ENCODE data around the gene UBE2H. TPM values are rescaled to one million over a fixed set of nuclear protein-coding genes. Genes with fewer than 3 reads are reported as not detected.

UBE2H gene
- total RNA-seq, 1 donor from 2014 or later = 99.1 TPM

GRCh38 chr7:129926618-129927017 lies 26.1 kb downstream of the UBE2H start:
- Mint-ChIP-seq H3K27ac (peak overlapping the region; percentile 23), H3K4me3 (ENCODE audit: low read depth) (no peak overlapping the region), H3K36me3 (ENCODE audit: insufficient read depth) (peaks cover 19% of the 10 kb centered on the region), H3K27me3 (no peaks in the 10 kb centered on the region), H3K9me3 (ENCODE audit: low read depth) (no peaks in the 10 kb centered on the region), H3K4me1 (ENCODE audit: low read depth) (peaks cover 8% of the 10 kb centered on the region)
- no peak for TF ChIP-seq CTCF (IDR thresholded peaks at IDR 0.05; ENCODE audit: unreplicated experiment)
- DNase-seq (ENCODE audit: low spot score, unreplicated experiment) = no peak

GRCh38 chr7:129925416-129926002 lies 27.3 kb downstream of the UBE2H start:
- no peak for DNase-seq (ENCODE audit: low spot score, unreplicated experiment)
- Mint-ChIP-seq H3K4me1 (ENCODE audit: low read depth) (peaks cover 10% of the 10 kb centered on the region), H3K27ac (peak overlapping the region; percentile 59), H3K27me3 (no peaks in the 10 kb centered on the region), H3K4me3 (ENCODE audit: low read depth) (no peak overlapping the region), H3K9me3 (ENCODE audit: low read depth) (no peaks in the 10 kb centered on the region), H3K36me3 (ENCODE audit: insufficient read depth) (peaks cover 21% of the 10 kb centered on the region)
- no peak for TF ChIP-seq CTCF (IDR thresholded peaks at IDR 0.05; ENCODE audit: unreplicated experiment)

GRCh38 chr7:129924602-129925001 lies 28.2 kb downstream of the UBE2H start:
- Mint-ChIP-seq H3K9me3 (ENCODE audit: low read depth) (no peaks in the 10 kb centered on the region), H3K4me3 (ENCODE audit: low read depth) (no peak overlapping the region), H3K27me3 (no peaks in the 10 kb centered on the region), H3K4me1 (ENCODE audit: low read depth) (peaks cover 10% of the 10 kb centered on the region), H3K27ac (no peak overlapping the region), H3K36me3 (ENCODE audit: insufficient read depth) (peaks cover 21% of the 10 kb centered on the region)
- DNase-seq (ENCODE audit: low spot score, unreplicated experiment) = no peak
- TF ChIP-seq CTCF (IDR thresholded peaks at IDR 0.05; ENCODE audit: unreplicated experiment) = no peak

GRCh38 chr7:129923709-129924108 lies 29.1 kb downstream of the UBE2H start:
- peaks cover 13% of the 10 kb centered on the region for H3K4me1 Mint-ChIP-seq (ENCODE audit: low read depth)
- H3K4me3 Mint-ChIP-seq (ENCODE audit: low read depth) = no peak overlapping the region
- peaks cover 15% of the 10 kb centered on the region for H3K36me3 Mint-ChIP-seq (ENCODE audit: insufficient read depth)
- no peak for TF ChIP-seq CTCF (IDR thresholded peaks at IDR 0.05; ENCODE audit: unreplicated experiment)
- H3K9me3 Mint-ChIP-seq (ENCODE audit: low read depth) = no peaks in the 10 kb centered on the region
- H3K27ac Mint-ChIP-seq = peak overlapping the region; percentile 91
- no peak for DNase-seq (ENCODE audit: low spot score, unreplicated experiment)
- H3K27me3 Mint-ChIP-seq = no peaks in the 10 kb centered on the region

- no peaks in the 10 kb centered on the region for H3K27me3 Mint-ChIP-seq
- peaks cover 34% of the 10 kb centered on the region for H3K4me1 Mint-ChIP-seq (ENCODE audit: low read depth)
- H3K36me3 Mint-ChIP-seq (ENCODE audit: insufficient read depth) = peaks cover 12% of the 10 kb centered on the region
- H3K4me3 Mint-ChIP-seq (ENCODE audit: low read depth) = no peak overlapping the region
- H3K9me3 Mint-ChIP-seq (ENCODE audit: low read depth) = no peaks in the 10 kb centered on the region
- TF ChIP-seq CTCF (IDR thresholded peaks at IDR 0.05; ENCODE audit: unreplicated experiment) = no peak
- H3K27ac Mint-ChIP-seq = peak overlapping the region; percentile 15
- DNase-seq (ENCODE audit: low spot score, unreplicated experiment) = no peak
These were observed 33.3 kb downstream of the UBE2H start for GRCh38 chr7:129919492-129919891.

All from progenitor cell of endocrine pancreas (in vitro differentiated cells).